Right atrium auricular region (tissue), 2 donors: ENCODE results near the gene BRI3BP. TPM values are rescaled to one million over a fixed set of nuclear protein-coding genes. Genes with fewer than 3 reads are reported as not detected.
"Not testable (repeated sequence)": the region's sequence is repeated elsewhere in the genome, so short reads cannot be mapped to it uniquely, and the experiment has no call there.

Experiments
- DNase-seq: peaks from one replicate; pipeline ENCODE4 v3.0.0-alpha.2; 2019; ENCODE audit warnings: low spot score
- H3K27ac ChIP-seq, 2 donors: fragments of 200-600 bp; sonication (generic); 1 replicate in 1 of 2; 2 replicates in 1 of 2; pipeline ENCODE4 v1.5.1; 2016 to 2019
- H3K27me3 ChIP-seq, 2 donors: fragments of 200-600 bp; sonication (generic); one replicate each; pipeline versions ENCODE4 v1.5.1 to v1.6.0; 2017 to 2019
- H3K36me3 ChIP-seq: fragments of 200-600 bp; sonication (generic); one replicate; pipeline ENCODE4 v1.5.1; 2016
- H3K4me1 ChIP-seq, 2 donors: fragments of 200-600 bp; sonication (generic); one replicate each; pipeline versions ENCODE4 v1.5.1 to v1.6.0; 2017 to 2019
- H3K4me3 ChIP-seq, 2 donors: fragments of 200-600 bp; sonication (generic); 1 replicate in 1 of 2; 2 replicates in 1 of 2; pipeline ENCODE4 v1.5.1; 2017 to 2019; ENCODE audit warnings: mild to moderate bottlenecking in 1 of 2, moderate library complexity in 1 of 2
- H3K9me3 ChIP-seq, 2 donors: fragments of 200-600 bp; sonication (generic); one replicate each; pipeline ENCODE4 v1.5.1; 2019
- total RNA-seq, 2 donors: library from RNA; depleted of rRNA; stranded (reverse); fragments of >200 nt; gene quantifications; one replicate each; pipeline ENCODE4 v1.1.0, GENCODE V29; 2016
- TF ChIP-seq, protein P1 (sequence below), 2 donors: fragments of 200-600 bp; sonication (generic); IDR thresholded peaks; one replicate each; pipeline ENCODE4 v1.5.1; 2019; ENCODE audit warnings: antibody characterized with exemption in 2 of 2

Gene BRI3BP
- total RNA-seq, 2 donors from 2014 or later: 2.8 TPM

- Histone ChIP-seq H3K36me3 (peaks cover 80% of the 10 kb centered on the region), H3K27me3 (no peaks in the 10 kb centered on the region), H3K9me3 (no peaks in the 10 kb centered on the region), H3K4me1 (no peaks in the 10 kb centered on the region), H3K4me3 (no peak overlapping the region), H3K27ac (no peak overlapping the region)
- no peak for DNase-seq
- TF ChIP-seq, protein P1, sequence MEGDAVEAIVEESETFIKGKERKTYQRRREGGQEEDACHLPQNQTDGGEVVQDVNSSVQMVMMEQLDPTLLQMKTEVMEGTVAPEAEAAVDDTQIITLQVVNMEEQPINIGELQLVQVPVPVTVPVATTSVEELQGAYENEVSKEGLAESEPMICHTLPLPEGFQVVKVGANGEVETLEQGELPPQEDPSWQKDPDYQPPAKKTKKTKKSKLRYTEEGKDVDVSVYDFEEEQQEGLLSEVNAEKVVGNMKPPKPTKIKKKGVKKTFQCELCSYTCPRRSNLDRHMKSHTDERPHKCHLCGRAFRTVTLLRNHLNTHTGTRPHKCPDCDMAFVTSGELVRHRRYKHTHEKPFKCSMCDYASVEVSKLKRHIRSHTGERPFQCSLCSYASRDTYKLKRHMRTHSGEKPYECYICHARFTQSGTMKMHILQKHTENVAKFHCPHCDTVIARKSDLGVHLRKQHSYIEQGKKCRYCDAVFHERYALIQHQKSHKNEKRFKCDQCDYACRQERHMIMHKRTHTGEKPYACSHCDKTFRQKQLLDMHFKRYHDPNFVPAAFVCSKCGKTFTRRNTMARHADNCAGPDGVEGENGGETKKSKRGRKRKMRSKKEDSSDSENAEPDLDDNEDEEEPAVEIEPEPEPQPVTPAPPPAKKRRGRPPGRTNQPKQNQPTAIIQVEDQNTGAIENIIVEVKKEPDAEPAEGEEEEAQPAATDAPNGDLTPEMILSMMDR (IDR thresholded peaks at IDR 0.05): no peak
Measured at GRCh38 chr12:124975276-124975675, 18.2 kb upstream of the BRI3BP start.

DNA sequence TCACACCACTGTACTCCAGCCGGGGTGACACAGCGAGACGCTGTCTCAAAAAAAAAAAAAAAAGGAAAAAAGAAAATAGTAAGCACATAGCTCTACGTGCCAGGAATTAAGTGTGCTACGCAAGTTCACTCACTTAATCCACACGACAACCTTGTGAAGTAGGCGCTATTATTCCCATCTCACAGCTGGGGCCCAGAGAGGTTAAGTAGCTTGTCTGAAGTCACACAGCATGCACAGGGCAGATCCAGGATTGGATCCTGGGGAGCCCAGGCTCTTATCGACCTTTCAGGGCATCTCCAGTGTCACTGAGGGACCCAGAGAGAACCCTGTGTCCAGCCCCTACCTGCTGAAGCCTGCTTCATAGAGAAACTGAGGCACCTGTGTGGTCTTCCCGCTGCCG lies 16.4 kb upstream of the BRI3BP start:
- no peak for DNase-seq
- Histone ChIP-seq H3K9me3 (no peaks in the 10 kb centered on the region), H3K4me1 (no peaks in the 10 kb centered on the region), H3K4me3 (no peak overlapping the region), H3K36me3 (peaks cover 79% of the 10 kb centered on the region), H3K27ac (no peak overlapping the region), H3K27me3 (no peaks in the 10 kb centered on the region)
- TF ChIP-seq, protein P1 (IDR thresholded peaks at IDR 0.05): no peak

GRCh38 chr12:124979568-124979967 lies 13.9 kb upstream of the BRI3BP start:
- H3K9me3 ChIP-seq: no peaks in the 10 kb centered on the region
- H3K4me1 ChIP-seq: no peaks in the 10 kb centered on the region
- peaks cover 76% of the 10 kb centered on the region for H3K36me3 ChIP-seq
- no peak overlapping the region for H3K4me3 ChIP-seq
- TF ChIP-seq, protein P1 (IDR thresholded peaks at IDR 0.05): no peak
- no peak for DNase-seq
- no peaks in the 10 kb centered on the region for H3K27me3 ChIP-seq
- H3K27ac ChIP-seq: no peak overlapping the region

- H3K9me3 ChIP-seq: no peaks in the 10 kb centered on the region
- no peak for DNase-seq
- H3K4me1 ChIP-seq: no peaks in the 10 kb centered on the region
- H3K27me3 ChIP-seq: no peaks in the 10 kb centered on the region
- TF ChIP-seq, protein P1 (IDR thresholded peaks at IDR 0.05): no peak
- H3K36me3 ChIP-seq: peaks cover 76% of the 10 kb centered on the region
- no peak overlapping the region for H3K27ac ChIP-seq
- no peak overlapping the region for H3K4me3 ChIP-seq
Measured at GRCh38 chr12:124980098-124980892, 13.2 kb upstream of the BRI3BP start.

GRCh38 chr12:124986876-124987275 lies 6.6 kb upstream of the BRI3BP start:
- not testable (repeated sequence) for H3K27ac ChIP-seq, H3K27me3 ChIP-seq, DNase-seq, H3K4me3 ChIP-seq, H3K9me3 ChIP-seq, H3K4me1 ChIP-seq
- peaks cover 15% of the 10 kb centered on the region for H3K36me3 ChIP-seq

- H3K27me3 ChIP-seq: no peaks in the 10 kb centered on the region
- peaks cover 0 to 24% of the 10 kb centered on the region in 2 donors for H3K4me1 ChIP-seq
- H3K4me3 ChIP-seq: peak overlapping the region; percentile 57 to 65
- TF ChIP-seq, protein P1 (IDR thresholded peaks at IDR 0.05): no peak
- DNase-seq: no peak
- H3K27ac ChIP-seq: no peak overlapping the region
- H3K9me3 ChIP-seq: no peaks in the 10 kb centered on the region
- H3K36me3 ChIP-seq: no peaks in the 10 kb centered on the region
Measured at GRCh38 chr12:124992874-124993625, 395 bp upstream of the BRI3BP start.
